ENCODE data around the gene KIAA1328. TPM values are rescaled to one million over a fixed set of nuclear protein-coding genes. Genes with fewer than 3 reads are reported as not detected.

Gene KIAA1328
- total and polyA plus RNA-seq, 9 of the 15 experiments (the other 6 are each of a cell fraction or from before 2014, with no cell fraction given), result 4.0 to 8.6 (median 7.4) TPM

DNA sequence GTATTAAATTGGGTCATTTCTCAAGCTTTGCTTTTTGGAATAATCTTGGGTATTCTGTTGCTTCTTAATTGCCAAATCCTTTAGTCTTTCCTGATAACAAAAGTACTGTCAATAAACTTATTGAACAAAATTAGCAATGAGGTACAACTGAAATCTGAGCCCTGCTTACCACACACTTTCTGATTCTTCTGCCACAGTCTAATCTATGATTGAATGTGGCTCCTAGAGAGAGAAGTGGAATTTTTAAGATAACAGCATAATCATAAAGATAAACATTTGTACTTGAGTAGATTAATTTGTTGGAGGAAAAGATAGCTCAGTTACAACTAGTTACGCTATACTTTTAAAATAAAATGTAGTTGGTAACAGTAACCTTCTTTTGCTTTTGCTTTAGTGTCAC is 381.9 kb downstream of the KIAA1328 start:
- Histone ChIP-seq H3K36me3 (ENCODE audit: control insufficient read depth, insufficient read depth, low read length) (no peaks in the 10 kb centered on the region), H3K9me3 (replicated peaks; ENCODE audit: control insufficient read depth, insufficient read depth, low read depth, low read length) (no peaks in the 10 kb centered on the region), H3K4me3 (no peak overlapping the region), H3K4me1 (replicated peaks in 1 of 2; ENCODE audit: control insufficient read depth in 2 of 2, insufficient read depth in 2 of 2, low read length in 2 of 2) (no peaks in the 10 kb centered on the region), H4K20me1 (replicated peaks; ENCODE audit: control insufficient read depth, insufficient read depth, low read length) (no peaks in the 10 kb centered on the region), H3K9ac (ENCODE audit: insufficient read depth in 1 of 2, low read depth in 2 of 2, low read length in 2 of 2) (no peak overlapping the region), H3K27ac (ENCODE audit: extremely low read depth, low read depth, low read length) (no peak overlapping the region), H3K79me2 (ENCODE audit: control insufficient read depth, insufficient read depth, low read length) (no peaks in the 10 kb centered on the region), H3K9me1 (ENCODE audit: control insufficient read depth, insufficient read depth, low read length) (no peaks in the 10 kb centered on the region), H3K27me3 (ENCODE audit: control insufficient read depth in 2 of 2, insufficient read depth in 2 of 2, low read length in 2 of 2) (no peaks in the 10 kb centered on the region), H2AFZ (ENCODE audit: low read depth, low read length) (no peak overlapping the region), H3K4me2 (ENCODE audit: insufficient read depth, low read length) (no peak overlapping the region)
- in situ Hi-C loops (cut with MboI), result no loop called here
- no TSS peak for BruUV-seq (replicated peaks)
- ChIA-PET CTCF (ENCODE audit: low intra/inter-chr PET ratio) (no interaction called here), POLR2A (no interaction called here)
- DNase-seq (ENCODE audit: extremely low read depth in 1 of 4, low spot score in 3 of 4), result no peak
- 0% methylated on average over 1 of the region's 1 CpG for WGBS (ENCODE audit: insufficient coverage, low coverage, missing lambda C conversion rate)
- TF ChIP-seq RFX1 (IDR thresholded peaks at IDR 0.05) (no peak), CC2D1A (IDR thresholded peaks at IDR 0.05) (no peak), ZNF717 (CRISPR knock-in tag; IDR thresholded peaks at IDR 0.05) (no peak), HNRNPK (IDR thresholded peaks at IDR 0.05; ENCODE audit: low read depth, low read length, poor library complexity, severe bottlenecking) (no peak), PTBP1 (IDR thresholded peaks at IDR 0.05; ENCODE audit: low read depth, low read length) (no peak), KDM5B (IDR thresholded peaks at IDR 0.05; ENCODE audit: insufficient replicate concordance, low read depth, low read length) (no peak), EHMT2 (IDR thresholded peaks at IDR 0.05) (no peak), SIX5 (IDR thresholded peaks at IDR 0.05; ENCODE audit: borderline replicate concordance in 1 of 2, insufficient read depth in 1 of 2, low read depth in 1 of 2, low read length in 2 of 2) (no peak)
- TF ChIP-seq, protein P1, sequence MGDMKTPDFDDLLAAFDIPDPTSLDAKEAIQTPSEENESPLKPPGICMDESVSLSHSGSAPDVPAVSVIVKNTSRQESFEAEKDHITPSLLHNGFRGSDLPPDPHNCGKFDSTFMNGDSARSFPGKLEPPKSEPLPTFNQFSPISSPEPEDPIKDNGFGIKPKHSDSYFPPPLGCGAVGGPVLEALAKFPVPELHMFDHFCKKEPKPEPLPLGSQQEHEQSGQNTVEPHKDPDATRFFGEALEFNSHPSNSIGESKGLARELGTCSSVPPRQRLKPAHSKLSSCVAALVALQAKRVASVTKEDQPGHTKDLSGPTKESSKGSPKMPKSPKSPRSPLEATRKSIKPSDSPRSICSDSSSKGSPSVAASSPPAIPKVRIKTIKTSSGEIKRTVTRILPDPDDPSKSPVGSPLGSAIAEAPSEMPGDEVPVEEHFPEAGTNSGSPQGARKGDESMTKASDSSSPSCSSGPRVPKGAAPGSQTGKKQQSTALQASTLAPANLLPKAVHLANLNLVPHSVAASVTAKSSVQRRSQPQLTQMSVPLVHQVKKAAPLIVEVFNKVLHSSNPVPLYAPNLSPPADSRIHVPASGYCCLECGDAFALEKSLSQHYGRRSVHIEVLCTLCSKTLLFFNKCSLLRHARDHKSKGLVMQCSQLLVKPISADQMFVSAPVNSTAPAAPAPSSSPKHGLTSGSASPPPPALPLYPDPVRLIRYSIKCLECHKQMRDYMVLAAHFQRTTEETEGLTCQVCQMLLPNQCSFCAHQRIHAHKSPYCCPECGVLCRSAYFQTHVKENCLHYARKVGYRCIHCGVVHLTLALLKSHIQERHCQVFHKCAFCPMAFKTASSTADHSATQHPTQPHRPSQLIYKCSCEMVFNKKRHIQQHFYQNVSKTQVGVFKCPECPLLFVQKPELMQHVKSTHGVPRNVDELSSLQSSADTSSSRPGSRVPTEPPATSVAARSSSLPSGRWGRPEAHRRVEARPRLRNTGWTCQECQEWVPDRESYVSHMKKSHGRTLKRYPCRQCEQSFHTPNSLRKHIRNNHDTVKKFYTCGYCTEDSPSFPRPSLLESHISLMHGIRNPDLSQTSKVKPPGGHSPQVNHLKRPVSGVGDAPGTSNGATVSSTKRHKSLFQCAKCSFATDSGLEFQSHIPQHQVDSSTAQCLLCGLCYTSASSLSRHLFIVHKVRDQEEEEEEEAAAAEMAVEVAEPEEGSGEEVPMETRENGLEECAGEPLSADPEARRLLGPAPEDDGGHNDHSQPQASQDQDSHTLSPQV (IDR thresholded peaks at IDR 0.05), result no peak
- TF ChIP-seq, protein P2, sequence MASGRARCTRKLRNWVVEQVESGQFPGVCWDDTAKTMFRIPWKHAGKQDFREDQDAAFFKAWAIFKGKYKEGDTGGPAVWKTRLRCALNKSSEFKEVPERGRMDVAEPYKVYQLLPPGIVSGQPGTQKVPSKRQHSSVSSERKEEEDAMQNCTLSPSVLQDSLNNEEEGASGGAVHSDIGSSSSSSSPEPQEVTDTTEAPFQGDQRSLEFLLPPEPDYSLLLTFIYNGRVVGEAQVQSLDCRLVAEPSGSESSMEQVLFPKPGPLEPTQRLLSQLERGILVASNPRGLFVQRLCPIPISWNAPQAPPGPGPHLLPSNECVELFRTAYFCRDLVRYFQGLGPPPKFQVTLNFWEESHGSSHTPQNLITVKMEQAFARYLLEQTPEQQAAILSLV (tag; IDR thresholded peaks at IDR 0.05), result no peak
- TF ChIP-seq, protein P3, sequence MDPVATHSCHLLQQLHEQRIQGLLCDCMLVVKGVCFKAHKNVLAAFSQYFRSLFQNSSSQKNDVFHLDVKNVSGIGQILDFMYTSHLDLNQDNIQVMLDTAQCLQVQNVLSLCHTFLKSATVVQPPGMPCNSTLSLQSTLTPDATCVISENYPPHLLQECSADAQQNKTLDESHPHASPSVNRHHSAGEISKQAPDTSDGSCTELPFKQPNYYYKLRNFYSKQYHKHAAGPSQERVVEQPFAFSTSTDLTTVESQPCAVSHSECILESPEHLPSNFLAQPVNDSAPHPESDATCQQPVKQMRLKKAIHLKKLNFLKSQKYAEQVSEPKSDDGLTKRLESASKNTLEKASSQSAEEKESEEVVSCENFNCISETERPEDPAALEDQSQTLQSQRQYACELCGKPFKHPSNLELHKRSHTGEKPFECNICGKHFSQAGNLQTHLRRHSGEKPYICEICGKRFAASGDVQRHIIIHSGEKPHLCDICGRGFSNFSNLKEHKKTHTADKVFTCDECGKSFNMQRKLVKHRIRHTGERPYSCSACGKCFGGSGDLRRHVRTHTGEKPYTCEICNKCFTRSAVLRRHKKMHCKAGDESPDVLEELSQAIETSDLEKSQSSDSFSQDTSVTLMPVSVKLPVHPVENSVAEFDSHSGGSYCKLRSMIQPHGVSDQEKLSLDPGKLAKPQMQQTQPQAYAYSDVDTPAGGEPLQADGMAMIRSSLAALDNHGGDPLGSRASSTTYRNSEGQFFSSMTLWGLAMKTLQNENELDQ (CRISPR knock-in tag; IDR thresholded peaks at IDR 0.05; ENCODE audit: borderline replicate concordance), result no peak
- TF ChIP-seq, protein P4, sequence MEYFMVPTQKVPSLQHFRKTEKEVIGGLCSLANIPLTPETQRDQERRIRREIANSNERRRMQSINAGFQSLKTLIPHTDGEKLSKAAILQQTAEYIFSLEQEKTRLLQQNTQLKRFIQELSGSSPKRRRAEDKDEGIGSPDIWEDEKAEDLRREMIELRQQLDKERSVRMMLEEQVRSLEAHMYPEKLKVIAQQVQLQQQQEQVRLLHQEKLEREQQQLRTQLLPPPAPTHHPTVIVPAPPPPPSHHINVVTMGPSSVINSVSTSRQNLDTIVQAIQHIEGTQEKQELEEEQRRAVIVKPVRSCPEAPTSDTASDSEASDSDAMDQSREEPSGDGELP (CRISPR knock-in tag; IDR thresholded peaks at IDR 0.05; ENCODE audit: borderline replicate concordance), result no peak
- intact Hi-C loops (cut with micrococcal nuclease), result no loop called here
- no peak for FAIRE-seq
- ATAC-seq, result no peak

All from K562 (cell line).